HG03108 (cell line): ENCODE results near the gene FREM1.

Experiments used
- ATAC-seq: cut with Tn5 transposase; IDR thresholded peaks from one replicate; pipeline ENCODE4 v1.9.1; 2021; ENCODE audit warnings: moderate library complexity; ENCODE audit not compliant: unreplicated experiment

Gene FREM1

GRCh38 chr9:14869671-14870070, 40.6 kb downstream of the FREM1 start:
- no peak for ATAC-seq

- ATAC-seq, result no peak
Measured at GRCh38 chr9:14868772-14869583, 41.2 kb downstream of the FREM1 start.

GRCh38 chr9:14868418-14868771, 41.8 kb downstream of the FREM1 start:
- ATAC-seq, result no peak

GRCh38 chr9:14866200-14866749, 44.0 kb downstream of the FREM1 start:
- no peak for ATAC-seq

- no peak for ATAC-seq
Measured at GRCh38 chr9:14864309-14864708, 45.9 kb downstream of the FREM1 start.

GRCh38 chr9:14863402-14863801, 46.8 kb downstream of the FREM1 start:
- ATAC-seq, result no peak

GRCh38 chr9:14857449-14858305, 52.6 kb downstream of the FREM1 start:
- no peak for ATAC-seq

- no peak for ATAC-seq
Measured at GRCh38 chr9:14849851-14850250, 60.4 kb downstream of the FREM1 start.

GRCh38 chr9:14849296-14849695, 60.9 kb downstream of the FREM1 start:
- ATAC-seq, result no peak

- ATAC-seq, result peak; percentile 96
Measured at GRCh38 chr9:14846871-14847311, 63.3 kb downstream of the FREM1 start.

- no peak for ATAC-seq
Measured at GRCh38 chr9:14843163-14843562, 67.1 kb downstream of the FREM1 start.

GRCh38 chr9:14842269-14842668, 68.0 kb downstream of the FREM1 start:
- no peak for ATAC-seq

- ATAC-seq, result no peak
Measured at GRCh38 chr9:14838701-14839100, 71.5 kb downstream of the FREM1 start.

- no peak for ATAC-seq
Measured at GRCh38 chr9:14836885-14837284, 73.3 kb downstream of the FREM1 start.

GRCh38 chr9:14831661-14832060, 78.6 kb downstream of the FREM1 start:
- ATAC-seq, result no peak

- ATAC-seq, result no peak
Measured at GRCh38 chr9:14831074-14831473, 79.2 kb downstream of the FREM1 start.

GRCh38 chr9:14830057-14830456, 80.2 kb downstream of the FREM1 start:
- no peak for ATAC-seq

GRCh38 chr9:14829204-14829603, 81.0 kb downstream of the FREM1 start:
- no peak for ATAC-seq

GRCh38 chr9:14827805-14828204, 82.4 kb downstream of the FREM1 start:
- ATAC-seq, result no peak

GRCh38 chr9:14824481-14824880, 85.7 kb downstream of the FREM1 start:
- no peak for ATAC-seq

- ATAC-seq, result no peak
Measured at GRCh38 chr9:14823800-14824199, 86.4 kb downstream of the FREM1 start.

- ATAC-seq, result no peak
Measured at GRCh38 chr9:14822666-14823065, 87.6 kb downstream of the FREM1 start.
